Stimulated activated CD4-positive, alpha-beta T cell treated with anti-CD3 and anti-CD28 coated beads, Interleukin-2, amount 100 ng/mL, for 4 hours (primary cell): ENCODE measurements around the gene CFAP100.

Source experiments
- DNase-seq: peaks from one replicate; pipeline ENCODE4 v3.0.0-alpha.2; 2020; ENCODE audit warnings: low read depth

The CFAP100 gene

GRCh38 chr3:126481808-126482502 lies 87.2 kb downstream of the CFAP100 start:
- DNase-seq: no peak

- DNase-seq: no peak
Observed at GRCh38 chr3:126482503-126483255, 88.0 kb downstream of the CFAP100 start.

DNA sequence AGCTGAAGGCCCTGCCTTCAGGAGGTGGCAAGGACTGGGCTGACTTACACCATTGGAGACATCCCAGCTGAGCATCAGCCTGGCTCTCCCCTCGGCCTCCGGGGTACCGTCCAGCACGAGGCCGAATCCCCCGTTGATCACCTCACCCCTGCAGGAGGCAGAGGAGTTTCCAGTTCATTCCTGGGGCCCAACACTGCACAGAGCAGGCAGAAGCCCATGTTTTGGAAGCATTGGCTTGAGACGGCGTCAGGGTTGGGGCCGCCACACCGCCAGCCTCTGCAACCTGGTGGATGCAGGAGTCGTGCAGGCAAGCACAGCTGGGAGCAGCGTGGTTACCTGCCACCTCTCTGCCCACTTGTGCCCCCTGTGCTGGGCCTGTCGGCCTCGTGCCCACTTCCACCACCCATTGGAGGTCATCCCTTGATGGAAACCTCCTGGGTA lies 88.6 kb downstream of the CFAP100 start:
- no peak for DNase-seq

- DNase-seq: no peak
Observed at GRCh38 chr3:126484148-126484547, 89.4 kb downstream of the CFAP100 start.

GRCh38 chr3:126484662-126485061 lies 90.0 kb downstream of the CFAP100 start:
- no peak for DNase-seq

- DNase-seq: no peak
Observed at GRCh38 chr3:126485176-126485897, 90.6 kb downstream of the CFAP100 start.

DNA sequence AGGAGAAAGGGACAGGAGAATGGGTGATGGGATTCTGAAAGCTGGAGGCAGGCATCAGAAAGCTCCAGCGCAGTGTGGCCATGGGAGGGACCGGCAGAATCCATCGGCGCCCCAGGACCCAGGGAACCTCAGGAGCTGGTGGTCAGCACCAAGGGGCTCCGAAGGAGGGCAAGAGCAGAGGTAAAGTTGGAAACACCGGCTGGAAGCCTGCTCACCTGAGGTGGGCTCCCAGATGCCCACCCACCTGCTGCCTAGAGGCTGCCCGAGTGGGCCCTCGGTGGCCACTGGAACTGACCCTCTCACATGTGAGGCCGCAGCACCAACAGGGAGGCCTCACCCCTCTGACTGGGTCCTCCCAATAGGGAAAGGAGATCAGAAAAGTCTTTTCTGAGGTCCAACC lies 91.2 kb downstream of the CFAP100 start:
- no peak for DNase-seq
